A549 (cell line): ENCODE measurements around the gene ZNF786. TPM values are rescaled to one million over a fixed set of nuclear protein-coding genes. Genes with fewer than 3 reads are reported as not detected.
A peak's percentile ranks its signal among the peaks of the same experiment; 100 is the strongest.

Source experiments
- ATAC-seq, 2 experiments: fragments of 200-7000 bp in 1 of 2; fragments of >200 bp in 1 of 2; cut with Nextera tagmentation in 1 of 2; cut with Tn5 transposase in 1 of 2; 3 replicates each; pipeline versions ENCODE4 v1.8.0 to v1.9.1; 2018 to 2020; ENCODE audit warnings: mild to moderate bottlenecking in 1 of 2, moderate library complexity in 1 of 2
- CTCF ChIA-PET: fragments of 300-600 bp; sonication (Branson Sonifier 250); formaldehyde crosslinking; extraction: SDS; loops from one replicate; lab custom pipeline; 2021; ENCODE audit warnings: antibody characterized with exemption, inconsistent platforms; lab: Yijun Ruan, JAX
- POLR2A ChIA-PET: fragments of 350-600 bp; formaldehyde crosslinking; extraction: SDS; loops from one replicate; lab custom pipeline; 2021; ENCODE audit warnings: antibody characterized with exemption, inconsistent platforms; lab: Yijun Ruan, JAX
- DNase-seq, 2 experiments: peaks; one replicate each; pipeline versions ENCODE4 v3.0.0 to v3.0.0-alpha.2; 2011 to 2016; ENCODE audit warnings: low read depth in 1 of 2, low spot score in 1 of 2
- FAIRE-seq: peaks from 2 replicates; lab custom pipeline; 2011; peaks lifted over from hg19 to GRCh38; lab: Jason Lieb, UNC
- H3K27ac ChIP-seq, 2 experiments: fragments of >200 bp; sonication (Bioruptor Twin); formaldehyde crosslinking; 3 replicates each; pipeline ENCODE4 v1.5.1; 2016 to 2017
- H3K4me1 ChIP-seq: fragments of >200 bp; sonication (Bioruptor Twin); formaldehyde crosslinking; 3 replicates; pipeline ENCODE4 v1.6.1; 2016
- H3K4me2 ChIP-seq: fragments of >200 bp; sonication (Bioruptor Twin); formaldehyde crosslinking; 3 replicates; pipeline ENCODE4 v1.6.1; 2016
- H3K4me3 ChIP-seq: fragments of >200 bp; sonication (Bioruptor Twin); formaldehyde crosslinking; 3 replicates; pipeline ENCODE4 v1.5.1; 2016
- H3K9me3 ChIP-seq: fragments of >200 bp; sonication (Bioruptor Twin); formaldehyde crosslinking; 3 replicates; pipeline ENCODE4 v1.6.1; 2016
- CBX2 ChIP-seq: fragments of 200-600 bp; sonication (generic); IDR thresholded peaks from 2 replicates; pipeline ENCODE4 v1.6.1; 2016; ENCODE audit warnings: low read depth, mild to moderate bottlenecking, borderline replicate concordance
- CBX8 ChIP-seq: fragments of 200-600 bp; sonication (generic); IDR thresholded peaks from 2 replicates; pipeline ENCODE4 v1.6.1; 2016
- EHF ChIP-seq: fragments of 250-450 bp; sonication (Bioruptor Pico); IDR thresholded peaks from 2 replicates; pipeline ENCODE4 v1.5.0; 2020; ENCODE audit warnings: mild to moderate bottlenecking
- EHMT2 ChIP-seq: fragments of 200-600 bp; sonication (generic); IDR thresholded peaks from 2 replicates; pipeline ENCODE4 v1.6.1; 2016; ENCODE audit warnings: antibody characterized with exemption, low read depth, mild to moderate bottlenecking, moderate library complexity
- ESRRA ChIP-seq: fragments of 150-350 bp; IDR thresholded peaks from 2 replicates; pipeline ENCODE4 v1.6.1; 2014; ENCODE audit warnings: mild to moderate bottlenecking, low read length, borderline replicate concordance
- GATA3 ChIP-seq: IDR thresholded peaks from 2 replicates; pipeline ENCODE4 v1.6.1; 2012; ENCODE audit warnings: borderline replicate concordance
- HEYL ChIP-seq: fragments of 250-450 bp; sonication (Bioruptor Pico); IDR thresholded peaks from 2 replicates; pipeline ENCODE4 v1.8.0; 2021; ENCODE audit warnings: mild to moderate bottlenecking, moderate library complexity
- HOXA7 ChIP-seq: fragments of 250-450 bp; sonication (Bioruptor Pico); IDR thresholded peaks from 2 replicates; pipeline ENCODE4 v1.5.0; 2020; ENCODE audit warnings: mild to moderate bottlenecking, moderate library complexity
- HOXB13 ChIP-seq: fragments of 250-450 bp; sonication (Bioruptor Pico); IDR thresholded peaks from 2 replicates; pipeline ENCODE4 v1.5.0; 2020; ENCODE audit warnings: low read depth, mild to moderate bottlenecking, moderate library complexity
- HOXB5 ChIP-seq: fragments of 250-450 bp; sonication (Bioruptor Pico); IDR thresholded peaks from 2 replicates; pipeline ENCODE4 v1.5.0; 2020; ENCODE audit warnings: mild to moderate bottlenecking, moderate library complexity
- KDM1A ChIP-seq: fragments of 200-600 bp; sonication (generic); IDR thresholded peaks from 2 replicates; pipeline ENCODE4 v1.6.1; 2016; ENCODE audit warnings: low read depth, mild to moderate bottlenecking
- NPAS2 ChIP-seq: fragments of 250-450 bp; sonication (Bioruptor Pico); IDR thresholded peaks from 2 replicates; pipeline ENCODE4 v1.8.0; 2022; ENCODE audit warnings: mild to moderate bottlenecking, moderate library complexity, borderline replicate concordance
- PHF8 ChIP-seq: fragments of 200-600 bp; sonication (generic); IDR thresholded peaks from 2 replicates; pipeline ENCODE4 v1.6.1; 2016; ENCODE audit warnings: low read depth, mild to moderate bottlenecking, antibody characterized with exemption, moderate library complexity, borderline replicate concordance
- RARB ChIP-seq: fragments of 250-450 bp; sonication (Bioruptor Pico); IDR thresholded peaks from 2 replicates; pipeline ENCODE4 v1.8.0; 2021; ENCODE audit warnings: mild to moderate bottlenecking, moderate library complexity
- RNF2 ChIP-seq: fragments of 200-600 bp; sonication (generic); IDR thresholded peaks from 2 replicates; pipeline ENCODE4 v1.6.1; 2016; ENCODE audit warnings: low read depth, mild to moderate bottlenecking, antibody characterized with exemption, moderate library complexity, borderline replicate concordance
- SMC3 ChIP-seq: fragments of >200 bp; sonication (Bioruptor Twin); formaldehyde crosslinking; IDR thresholded peaks from 3 replicates; pipeline ENCODE4 v1.6.1; 2018; ENCODE audit warnings: inconsistent platforms
- ZFP36 ChIP-seq: fragments of 450-650 bp; IDR thresholded peaks from 2 replicates; pipeline ENCODE4 v1.6.1; 2014; ENCODE audit warnings: borderline replicate concordance; ENCODE audit not compliant: partially characterized antibody
- ZNF302 ChIP-seq: fragments of 250-450 bp; sonication (Bioruptor Pico); IDR thresholded peaks from 2 replicates; pipeline ENCODE4 v1.9.0; 2021; ENCODE audit warnings: inconsistent platforms, mild to moderate bottlenecking, moderate library complexity
- WGBS: methylation state at CpG from one replicate; pipeline ENCODE4 v1.1.6; 2017; ENCODE audit errors: missing lambda C conversion rate; 5-methylcytosine and 5-hydroxymethylcytosine counted together
- polyA plus RNA-seq, 4 experiments: library from polyadenylated mRNA; depleted of rRNA in 3 of 4; stranded (reverse); fragments of >200 nt; fragmentation: RNase III in 1 of 4; extraction: RNeasy Plus Mini Kit Qiagen cat#74134 plus additional on column Dnase treatment in 1 of 4; gene quantifications; 2 replicates in 3 of 4; 3 replicates in 1 of 4; pipeline ENCODE4 v1.2.3, GENCODE V29; 2011 to 2017
- TF ChIP-seq, protein P1 (sequence below): fragments of 450-650 bp; IDR thresholded peaks from 2 replicates; pipeline ENCODE4 v1.6.1; 2014; ENCODE audit warnings: antibody characterized with exemption
- TF ChIP-seq, protein P2 (sequence below): fragments of >200 bp; sonication (Bioruptor Twin); formaldehyde crosslinking; IDR thresholded peaks from 3 replicates; pipeline ENCODE4 v1.5.1; 2016

ZNF786 gene
- polyA plus RNA-seq, 2 of the 4 experiments (the other 2 are of a cell fraction): 4.6 to 4.9 TPM

DNA sequence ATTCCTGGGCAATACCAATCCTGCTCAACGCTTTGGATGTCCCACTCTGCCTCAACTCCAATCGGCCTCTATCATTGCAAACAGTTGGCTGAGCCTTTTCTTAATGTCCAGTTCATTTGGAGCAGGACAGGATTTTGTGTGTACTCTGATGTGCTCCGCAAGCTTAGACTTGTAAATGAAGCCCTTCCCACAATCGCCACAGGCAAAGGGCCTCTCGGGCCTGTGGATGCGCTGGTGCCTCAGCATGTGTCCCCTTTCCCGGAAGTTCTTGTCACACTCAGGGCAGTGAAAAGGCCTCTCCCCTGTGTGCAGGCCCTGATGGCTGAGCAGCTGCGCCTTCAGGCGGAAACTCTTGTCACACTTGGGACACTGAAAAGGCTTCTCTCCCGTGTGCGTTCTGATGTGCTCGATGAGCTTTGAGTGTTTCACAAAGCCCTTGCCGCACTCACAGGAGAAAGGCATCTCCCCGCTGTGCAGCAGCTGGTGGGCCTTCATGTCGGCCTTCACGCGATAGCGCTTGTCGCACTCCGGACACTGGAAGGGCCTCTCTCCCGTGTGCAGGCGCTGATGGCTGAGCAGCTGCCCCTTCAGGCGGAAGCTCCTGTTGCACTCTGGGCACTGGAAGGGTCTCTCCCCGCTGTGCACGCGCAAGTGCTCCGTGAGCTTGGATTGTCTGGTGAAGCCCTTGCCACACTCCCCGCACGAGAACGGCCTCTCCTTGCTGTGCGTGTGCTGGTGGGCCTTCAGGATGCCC is 20.0 kb downstream of the ZNF786 start:
- no peak for DNase-seq
- no peak overlapping the region for H3K4me2 ChIP-seq
- H3K4me1 ChIP-seq: no peaks in the 10 kb centered on the region
- ChIA-PET CTCF (interaction anchor here (0.5 to 2.5 kb wide), 7 partner anchors 9 to 83 kb away, joined by 3 to 10 read pairs (median 4); partner anchors contain the start of gene ZNF786), POLR2A (no interaction called here)
- no peak for FAIRE-seq
- no peak overlapping the region for H3K27ac ChIP-seq
- WGBS: 94% methylated on average over 26 of the region's 31 CpGs
- H3K9me3 ChIP-seq: no peaks in the 10 kb centered on the region
- ATAC-seq: no peak
- H3K4me3 ChIP-seq: no peak overlapping the region
- no peak for TF ChIP-seq KDM1A
- TF ChIP-seq, protein P1, sequence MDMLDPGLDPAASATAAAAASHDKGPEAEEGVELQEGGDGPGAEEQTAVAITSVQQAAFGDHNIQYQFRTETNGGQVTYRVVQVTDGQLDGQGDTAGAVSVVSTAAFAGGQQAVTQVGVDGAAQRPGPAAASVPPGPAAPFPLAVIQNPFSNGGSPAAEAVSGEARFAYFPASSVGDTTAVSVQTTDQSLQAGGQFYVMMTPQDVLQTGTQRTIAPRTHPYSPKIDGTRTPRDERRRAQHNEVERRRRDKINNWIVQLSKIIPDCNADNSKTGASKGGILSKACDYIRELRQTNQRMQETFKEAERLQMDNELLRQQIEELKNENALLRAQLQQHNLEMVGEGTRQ: no peak
- no peak for TF ChIP-seq ZNF302 (CRISPR knock-in tag)
- TF ChIP-seq RNF2: no peak
- TF ChIP-seq GATA3: no peak
- TF ChIP-seq HOXB13 (CRISPR knock-in tag): no peak
- TF ChIP-seq EHMT2: no peak
- TF ChIP-seq ZFP36: no peak
- no peak for TF ChIP-seq HOXA7 (CRISPR knock-in tag)
- no peak for TF ChIP-seq CBX8
- TF ChIP-seq ESRRA: no peak
- TF ChIP-seq RARB (CRISPR knock-in tag): no peak
- TF ChIP-seq SMC3: no peak
- no peak for TF ChIP-seq NPAS2 (CRISPR knock-in tag)
- TF ChIP-seq, protein P2, sequence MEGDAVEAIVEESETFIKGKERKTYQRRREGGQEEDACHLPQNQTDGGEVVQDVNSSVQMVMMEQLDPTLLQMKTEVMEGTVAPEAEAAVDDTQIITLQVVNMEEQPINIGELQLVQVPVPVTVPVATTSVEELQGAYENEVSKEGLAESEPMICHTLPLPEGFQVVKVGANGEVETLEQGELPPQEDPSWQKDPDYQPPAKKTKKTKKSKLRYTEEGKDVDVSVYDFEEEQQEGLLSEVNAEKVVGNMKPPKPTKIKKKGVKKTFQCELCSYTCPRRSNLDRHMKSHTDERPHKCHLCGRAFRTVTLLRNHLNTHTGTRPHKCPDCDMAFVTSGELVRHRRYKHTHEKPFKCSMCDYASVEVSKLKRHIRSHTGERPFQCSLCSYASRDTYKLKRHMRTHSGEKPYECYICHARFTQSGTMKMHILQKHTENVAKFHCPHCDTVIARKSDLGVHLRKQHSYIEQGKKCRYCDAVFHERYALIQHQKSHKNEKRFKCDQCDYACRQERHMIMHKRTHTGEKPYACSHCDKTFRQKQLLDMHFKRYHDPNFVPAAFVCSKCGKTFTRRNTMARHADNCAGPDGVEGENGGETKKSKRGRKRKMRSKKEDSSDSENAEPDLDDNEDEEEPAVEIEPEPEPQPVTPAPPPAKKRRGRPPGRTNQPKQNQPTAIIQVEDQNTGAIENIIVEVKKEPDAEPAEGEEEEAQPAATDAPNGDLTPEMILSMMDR: no peak
- no peak for TF ChIP-seq PHF8
- TF ChIP-seq EHF (CRISPR knock-in tag): no peak
- no peak for TF ChIP-seq HOXB5 (CRISPR knock-in tag)
- no peak for TF ChIP-seq HEYL

DNA sequence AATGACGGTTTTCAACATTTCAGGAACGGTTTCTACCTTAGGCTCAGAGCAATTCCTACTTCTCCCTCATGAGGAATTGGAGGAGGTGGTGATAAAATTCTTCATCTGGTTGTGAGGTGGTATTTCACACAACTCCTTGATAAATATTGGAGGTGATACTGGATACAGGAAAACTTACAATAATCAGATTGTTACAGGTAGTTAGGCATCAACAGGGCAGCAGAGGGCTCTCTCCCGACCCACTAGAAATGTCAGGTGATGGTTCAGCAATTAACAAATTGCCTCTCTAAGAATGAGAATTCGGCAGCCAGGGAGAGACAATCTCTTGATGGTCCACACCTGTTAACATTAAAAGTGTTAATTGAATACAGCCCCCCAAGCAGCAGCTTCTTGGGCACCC is 22.6 kb downstream of the ZNF786 start:
- CTCF ChIA-PET: interaction anchor here (1.4 to 3.9 kb wide), 6 partner anchors 24 to 73 kb away, joined by 3 to 35 read pairs (median 4); partner anchors contain the start of genes PDIA4 and ZNF425
- Histone ChIP-seq H3K27ac (no peak overlapping the region), H3K4me1 (no peaks in the 10 kb centered on the region), H3K4me3 (no peak overlapping the region)
- 76% methylated on average over 4 of the region's 4 CpGs for WGBS
- FAIRE-seq: no peak
- TF ChIP-seq CBX2: no peak
- TF ChIP-seq, protein P2: 0 out of 3 replicates have a peak, but pooled peaks have one; percentile 11
- TF ChIP-seq, all 56 proteins: peak for 1
- no peak for DNase-seq
- POLR2A ChIA-PET: no interaction called here
- ATAC-seq: no peak
- Histone ChIP-seq H3K9me3 (no peaks in the 10 kb centered on the region), H3K4me2 (no peak overlapping the region)
